Liver (tissue), 9 donors: ENCODE results near the gene ANKRD28. TPM values are rescaled to one million over a fixed set of nuclear protein-coding genes. Genes with fewer than 3 reads are reported as not detected.

Source experiments
- DNase-seq: peaks from one replicate; pipeline ENCODE4 v3.0.0-alpha.2; 2017; ENCODE audit warnings: low spot score
- H3K27ac ChIP-seq, 2 donors: one replicate each; pipeline ENCODE4 v1.7.0; 2013; ENCODE audit warnings: inconsistent platforms in 2 of 2, low read length in 2 of 2, control low read depth in 1 of 2, low read depth in 1 of 2, mild to moderate bottlenecking in 1 of 2
- H3K27me3 ChIP-seq, 4 donors: one replicate each; pipeline versions ENCODE4 v1.6.1 to v1.7.0; 2013; ENCODE audit warnings: low read length in 3 of 4, inconsistent platforms in 1 of 4, mild to moderate bottlenecking in 1 of 4, moderate library complexity in 1 of 4; ENCODE audit not compliant: control insufficient read depth in 4 of 4, insufficient read depth in 4 of 4
- H3K36me3 ChIP-seq, 4 donors: one replicate each; pipeline versions ENCODE4 v1.6.1 to v1.7.0; 2013; ENCODE audit warnings: low read length in 3 of 4, mild to moderate bottlenecking in 3 of 4, low read depth in 1 of 4, moderate library complexity in 1 of 4; ENCODE audit not compliant: control insufficient read depth in 4 of 4, insufficient read depth in 3 of 4
- H3K4me1 ChIP-seq, 4 donors: one replicate each; pipeline versions ENCODE4 v1.6.1 to v1.7.0; 2013; ENCODE audit warnings: low read length in 3 of 4, mild to moderate bottlenecking in 3 of 4, moderate library complexity in 1 of 4; ENCODE audit not compliant: control insufficient read depth in 4 of 4, insufficient read depth in 4 of 4
- H3K4me3 ChIP-seq, 3 donors: one replicate each; pipeline versions ENCODE4 v1.6.1 to v1.7.0; 2013; ENCODE audit warnings: low read length in 3 of 3, control low read depth in 1 of 3, low read depth in 1 of 3, mild to moderate bottlenecking in 1 of 3
- H3K9ac ChIP-seq, 2 donors: one replicate each; pipeline ENCODE4 v1.7.0; 2013; ENCODE audit warnings: low read length in 2 of 2, mild to moderate bottlenecking in 2 of 2, moderate library complexity in 2 of 2, control low read depth in 1 of 2, low read depth in 1 of 2
- H3K9me3 ChIP-seq, 4 donors: one replicate each; pipeline versions ENCODE4 v1.6.1 to v1.7.0; 2013; ENCODE audit warnings: low read length in 3 of 4; ENCODE audit not compliant: control insufficient read depth in 4 of 4
- ATF3 ChIP-seq: IDR thresholded peaks from 2 replicates; pipeline ENCODE4 v1.6.1; 2016; ENCODE audit warnings: antibody characterized with exemption
- CTCF ChIP-seq: fragments of 150-350 bp; IDR thresholded peaks from 2 replicates; pipeline ENCODE4 v1.5.1; 2017; ENCODE audit warnings: improper control_type of control experiment, low read depth, low read length; ENCODE audit not compliant: missing input control
- EGR1 ChIP-seq, 2 donors: IDR thresholded peaks; 2 replicates each; pipeline ENCODE4 v1.6.1; 2016 to 2018; ENCODE audit warnings: antibody characterized with exemption in 2 of 2, low read depth in 2 of 2
- FOXA1 ChIP-seq: IDR thresholded peaks from 2 replicates; pipeline ENCODE4 v1.6.1; 2016; ENCODE audit warnings: antibody characterized with exemption
- FOXA2 ChIP-seq: IDR thresholded peaks from 2 replicates; pipeline ENCODE4 v1.6.1; 2016; ENCODE audit warnings: antibody characterized with exemption
- GABPA ChIP-seq, 2 donors: IDR thresholded peaks in 1 of 2; conservative IDR thresholded peaks in 1 of 2; 2 replicates each; pipeline ENCODE4 v1.6.1; 2016; ENCODE audit warnings: antibody characterized with exemption in 2 of 2, mild to moderate bottlenecking in 1 of 2, moderate library complexity in 1 of 2
- HNF4A ChIP-seq, 2 donors: conservative IDR thresholded peaks; 2 replicates each; pipeline ENCODE4 v1.6.1; 2016; ENCODE audit warnings: antibody characterized with exemption in 2 of 2, mild to moderate bottlenecking in 2 of 2
- HNF4G ChIP-seq: IDR thresholded peaks from 2 replicates; pipeline ENCODE4 v1.6.1; 2016; ENCODE audit warnings: antibody characterized with exemption
- JUND ChIP-seq, 2 donors: IDR thresholded peaks; 2 replicates each; pipeline ENCODE4 v1.6.1; 2016; ENCODE audit warnings: antibody characterized with exemption in 2 of 2
- MAX ChIP-seq: IDR thresholded peaks from 2 replicates; pipeline ENCODE4 v1.6.1; 2016; ENCODE audit warnings: antibody characterized with exemption
- NR2F2 ChIP-seq: IDR thresholded peaks from 2 replicates; pipeline ENCODE4 v1.6.1; 2016; ENCODE audit warnings: antibody characterized with exemption
- RAD21 ChIP-seq, 2 donors: IDR thresholded peaks; 2 replicates each; pipeline ENCODE4 v1.6.1; 2016; ENCODE audit warnings: antibody characterized with exemption in 2 of 2, mild to moderate bottlenecking in 2 of 2
- REST ChIP-seq: IDR thresholded peaks from 2 replicates; pipeline ENCODE4 v1.6.1; 2016; ENCODE audit warnings: antibody characterized with exemption, mild to moderate bottlenecking
- RXRA ChIP-seq, 2 donors: IDR thresholded peaks; 2 replicates each; pipeline ENCODE4 v1.6.1; 2017 to 2018; ENCODE audit warnings: antibody characterized with exemption in 2 of 2, mild to moderate bottlenecking in 1 of 2
- SP1 ChIP-seq: IDR thresholded peaks from 2 replicates; pipeline ENCODE4 v1.6.1; 2018; ENCODE audit warnings: antibody characterized with exemption, mild to moderate bottlenecking
- TAF1 ChIP-seq: conservative IDR thresholded peaks from 2 replicates; pipeline ENCODE4 v1.6.1; 2016; ENCODE audit warnings: antibody characterized with exemption, mild to moderate bottlenecking
- YY1 ChIP-seq: IDR thresholded peaks from 2 replicates; pipeline ENCODE4 v1.6.1; 2016; ENCODE audit warnings: antibody characterized with exemption, mild to moderate bottlenecking
- ZBTB33 ChIP-seq: IDR thresholded peaks from 2 replicates; pipeline ENCODE4 v1.6.1; 2016; ENCODE audit warnings: antibody characterized with exemption
- WGBS: extraction: QIAGEN DNeasy Blood & Tissue Kit; methylation state at CpG from one replicate; pipeline ENCODE4 v1.1.7; 2013; 5-methylcytosine and 5-hydroxymethylcytosine counted together
- polyA plus RNA-seq, 2 donors: library from polyadenylated mRNA; stranded (reverse) in 1 of 2; unstranded in 1 of 2; fragments of 200-250 nt in 1 of 2; fragments of >200 nt in 1 of 2; fragmentation: Nextera tagmentation in 1 of 2; extraction: Ambion mirVana in 1 of 2; gene quantifications; one replicate each; pipeline versions ENCODE4 v1.2.1 to v1.2.3, GENCODE V29; 2013 to 2015
- total RNA-seq, 2 donors: library from RNA; depleted of rRNA; stranded (reverse); fragments of >200 nt; gene quantifications; one replicate each; pipeline ENCODE4 v1.2.3, GENCODE V29; 2014
- donor health status: healthy.
- donor health status: healthy.
- donor health status: healthy.
- donor health status: healthy.
- donor health status: healthy.

The ANKRD28 gene
- total and polyA plus RNA-seq, 4 donors: 9.2 to 39.1 (median 16.8) TPM

GRCh38 chr3:15711281-15711680 is 86.5 kb downstream of the ANKRD28 start (continued):
- TF ChIP-seq MAX: no peak
- no peak for TF ChIP-seq ZBTB33
- no peak for TF ChIP-seq EGR1 (IDR thresholded peaks at IDR 0.05; ENCODE audit: low read depth in 2 of 2)

GRCh38 chr3:15708882-15709677 is 88.7 kb downstream of the ANKRD28 start:
- DNase-seq: no peak
- H3K27ac ChIP-seq: no peak overlapping the region
- H3K9me3 ChIP-seq: no peaks in the 10 kb centered on the region
- H3K4me1 ChIP-seq: peaks cover 0 to 3% (median 0%) of the 10 kb centered on the region in 4 donors
- H3K36me3 ChIP-seq: peaks cover 0 to 23% (median 15%) of the 10 kb centered on the region in 4 donors
- H3K4me3 ChIP-seq: no peak overlapping the region
- 86% methylated on average over 1 of the region's 1 CpG for WGBS
- TF ChIP-seq HNF4A (conservative IDR thresholded peaks at IDR 0.05) (no peak), ATF3 (no peak), CTCF (no peak), FOXA1 (no peak), MAX (no peak), GABPA (IDR thresholded peaks at IDR 0.05 in 1 of 2, conservative IDR thresholded peaks at IDR 0.05 in 1 of 2) (no peak), JUND (IDR thresholded peaks at IDR 0.05) (no peak), EGR1 (IDR thresholded peaks at IDR 0.05; ENCODE audit: low read depth in 2 of 2) (no peak), SP1 (no peak), YY1 (no peak), HNF4G (no peak), TAF1 (no peak), NR2F2 (no peak), FOXA2 (no peak)
- H3K9ac ChIP-seq: no peak overlapping the region
- H3K27me3 ChIP-seq: no peaks in the 10 kb centered on the region

- 52% methylated on average over 1 of the region's 1 CpG for WGBS
- no peaks in the 10 kb centered on the region for H3K27me3 ChIP-seq
- no peak overlapping the region for H3K27ac ChIP-seq
- H3K4me3 ChIP-seq: no peak overlapping the region
- H3K9ac ChIP-seq: no peak overlapping the region
- H3K4me1 ChIP-seq: peaks cover 0 to 3% (median 0%) of the 10 kb centered on the region in 4 donors
- H3K36me3 ChIP-seq: peaks cover 0 to 23% (median 14%) of the 10 kb centered on the region in 4 donors
- H3K9me3 ChIP-seq: no peaks in the 10 kb centered on the region
- no peak for DNase-seq
- TF ChIP-seq FOXA2 (no peak), ZBTB33 (no peak), NR2F2 (no peak), RAD21 (IDR thresholded peaks at IDR 0.05) (no peak), TAF1 (no peak), JUND (IDR thresholded peaks at IDR 0.05) (no peak), SP1 (no peak), REST (no peak), RXRA (IDR thresholded peaks at IDR 0.05) (no peak), ATF3 (no peak), YY1 (no peak), FOXA1 (no peak)
Measured at GRCh38 chr3:15707779-15708178, 90.0 kb downstream of the ANKRD28 start.
